Stimulated activated CD8-positive, alpha-beta memory T cell treated with anti-CD3 and anti-CD28 coated beads, Interleukin-7, amount 100 ng/mL, for 4 hours (primary cell): ENCODE measurements around the gene DPP6.

Experiments used
- DNase-seq, 2 donors: peaks; one replicate each; pipeline ENCODE4 v3.0.0-alpha.2; 2020; ENCODE audit warnings: low read depth in 2 of 2

DPP6 gene

GRCh38 chr7:154817224-154817896 lies 765.2 kb downstream of the DPP6 start:
- DNase-seq, result no peak

GRCh38 chr7:154827007-154827406 lies 774.8 kb downstream of the DPP6 start:
- DNase-seq, result no peak

- DNase-seq, result no peak
Observed at GRCh38 chr7:154832557-154833138, 780.5 kb downstream of the DPP6 start.

GRCh38 chr7:154836021-154836448 lies 783.8 kb downstream of the DPP6 start:
- DNase-seq, result no peak

GRCh38 chr7:154837087-154837486 lies 784.9 kb downstream of the DPP6 start:
- no peak for DNase-seq

GRCh38 chr7:154837622-154838021 lies 785.4 kb downstream of the DPP6 start:
- DNase-seq, result no peak

GRCh38 chr7:154840086-154840485 lies 787.9 kb downstream of the DPP6 start:
- DNase-seq, result no peak

GRCh38 chr7:154841731-154842331 lies 789.6 kb downstream of the DPP6 start:
- no peak for DNase-seq

GRCh38 chr7:154842591-154842990 lies 790.4 kb downstream of the DPP6 start:
- DNase-seq, result no peak

GRCh38 chr7:154843670-154844237 lies 791.6 kb downstream of the DPP6 start:
- no peak for DNase-seq

- no peak for DNase-seq
Observed at GRCh38 chr7:154844499-154844898, 792.3 kb downstream of the DPP6 start.

GRCh38 chr7:154844955-154845354 lies 792.8 kb downstream of the DPP6 start:
- no peak for DNase-seq

- no peak for DNase-seq
Observed at GRCh38 chr7:154848464-154848863, 796.3 kb downstream of the DPP6 start.

GRCh38 chr7:154852205-154852604 lies 800.0 kb downstream of the DPP6 start:
- DNase-seq, result no peak

- no peak for DNase-seq
Observed at GRCh38 chr7:154853063-154853726, 801.0 kb downstream of the DPP6 start.

- no peak for DNase-seq
Observed at GRCh38 chr7:154853727-154854095, 801.5 kb downstream of the DPP6 start.

- no peak for DNase-seq
Observed at GRCh38 chr7:154854836-154855235, 802.6 kb downstream of the DPP6 start.

GRCh38 chr7:154855366-154855765 lies 803.2 kb downstream of the DPP6 start:
- no peak for DNase-seq

GRCh38 chr7:154856733-154857132 lies 804.5 kb downstream of the DPP6 start:
- DNase-seq, result no peak

GRCh38 chr7:154857240-154857639 lies 805.0 kb downstream of the DPP6 start:
- DNase-seq, result no peak

- DNase-seq, result no peak
Observed at GRCh38 chr7:154857728-154858681, 805.8 kb downstream of the DPP6 start.
